ENCODE measurements around the gene WWTR1. TPM values are rescaled to one million over a fixed set of nuclear protein-coding genes. Genes with fewer than 3 reads are reported as not detected.

Gene WWTR1
- total RNA-seq, 1 experiment from 2014 or later = 24.4 TPM

DNA sequence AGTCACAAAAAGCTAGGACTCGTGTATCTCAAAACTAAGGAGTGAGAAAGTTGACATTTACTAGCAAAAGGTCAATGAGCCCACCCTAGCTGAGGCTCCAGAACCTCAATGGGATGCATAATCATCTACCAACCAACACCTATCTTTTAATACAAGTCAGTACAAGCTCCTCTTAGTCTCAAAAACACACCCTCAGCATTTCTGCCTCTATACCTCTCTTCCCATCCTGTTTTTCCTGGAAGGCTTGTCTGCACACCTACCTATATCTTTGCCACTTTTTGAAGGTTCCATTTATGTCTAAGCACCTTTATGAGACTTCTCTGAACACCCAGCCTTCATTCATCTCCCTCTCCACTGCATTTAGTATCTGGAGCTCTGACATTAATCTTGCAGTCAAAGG, 10.0 kb downstream of the WWTR1 start:
- no peak overlapping the region for H3K27ac ChIP-seq (ENCODE audit: insufficient read length, low read depth, low read length)
- no peak overlapping the region for H3K9ac ChIP-seq (ENCODE audit: extremely low read depth, insufficient read length, low read length)
- peaks cover 12 to 39% (median 14%) of the 10 kb centered on the region in 3 experiments; a peak in 6 of 7 replicates for H3K36me3 Mint-ChIP-seq (ENCODE audit: insufficient read depth in 1 of 3, low read depth in 3 of 3)
- no peaks in the 10 kb centered on the region for H4K20me1 ChIP-seq (ENCODE audit: control insufficient read depth, insufficient read depth, insufficient read length)
- no peak overlapping the region for H2BK20ac ChIP-seq (ENCODE audit: low read depth, low read length, poor library complexity, severe bottlenecking)
- TF ChIP-seq, protein P1, sequence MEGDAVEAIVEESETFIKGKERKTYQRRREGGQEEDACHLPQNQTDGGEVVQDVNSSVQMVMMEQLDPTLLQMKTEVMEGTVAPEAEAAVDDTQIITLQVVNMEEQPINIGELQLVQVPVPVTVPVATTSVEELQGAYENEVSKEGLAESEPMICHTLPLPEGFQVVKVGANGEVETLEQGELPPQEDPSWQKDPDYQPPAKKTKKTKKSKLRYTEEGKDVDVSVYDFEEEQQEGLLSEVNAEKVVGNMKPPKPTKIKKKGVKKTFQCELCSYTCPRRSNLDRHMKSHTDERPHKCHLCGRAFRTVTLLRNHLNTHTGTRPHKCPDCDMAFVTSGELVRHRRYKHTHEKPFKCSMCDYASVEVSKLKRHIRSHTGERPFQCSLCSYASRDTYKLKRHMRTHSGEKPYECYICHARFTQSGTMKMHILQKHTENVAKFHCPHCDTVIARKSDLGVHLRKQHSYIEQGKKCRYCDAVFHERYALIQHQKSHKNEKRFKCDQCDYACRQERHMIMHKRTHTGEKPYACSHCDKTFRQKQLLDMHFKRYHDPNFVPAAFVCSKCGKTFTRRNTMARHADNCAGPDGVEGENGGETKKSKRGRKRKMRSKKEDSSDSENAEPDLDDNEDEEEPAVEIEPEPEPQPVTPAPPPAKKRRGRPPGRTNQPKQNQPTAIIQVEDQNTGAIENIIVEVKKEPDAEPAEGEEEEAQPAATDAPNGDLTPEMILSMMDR (conservative IDR thresholded peaks at IDR 0.05) = no peak
- no peak overlapping the region for H4K5ac ChIP-seq (ENCODE audit: insufficient read length, low read depth, low read length)
- H3K4me3 Mint-ChIP-seq = no peak overlapping the region
- H2BK12ac ChIP-seq (ENCODE audit: insufficient read length, low read depth, low read length) = no peak overlapping the region
- DNase-seq = no peak
- H3K9me3 Mint-ChIP-seq = no peaks in the 10 kb centered on the region
- no peak overlapping the region for H3K56ac ChIP-seq (ENCODE audit: insufficient read length, low read depth, low read length)
- no peak overlapping the region for H4K91ac ChIP-seq (ENCODE audit: insufficient read length, low read depth, low read length)
- no peak overlapping the region for H3K23ac ChIP-seq (ENCODE audit: insufficient read length, low read depth, low read length)
- no peak overlapping the region for H3T11ph ChIP-seq (ENCODE audit: low read length)
- no peaks in the 10 kb centered on the region for H3K9me3 ChIP-seq (ENCODE audit: control insufficient read depth, low read depth, low read length)
- H3K79me1 ChIP-seq (ENCODE audit: insufficient read depth, low read depth, low read length, poor library complexity, severe bottlenecking) = peaks cover 9% of the 10 kb centered on the region
- no peaks in the 10 kb centered on the region for H3K27me3 ChIP-seq (ENCODE audit: insufficient read depth, low read length)
- no peak overlapping the region for H3K27ac Mint-ChIP-seq
- no peaks in the 10 kb centered on the region for H3K4me1 ChIP-seq (ENCODE audit: insufficient read depth, low read length)
- H2AFZ ChIP-seq (ENCODE audit: low read length) = no peak overlapping the region
- H3K18ac ChIP-seq (ENCODE audit: insufficient read length, low read depth, low read length) = no peak overlapping the region
- no peak overlapping the region for H2BK120ac ChIP-seq (ENCODE audit: low read depth, low read length, poor library complexity, severe bottlenecking)
- no peaks in the 10 kb centered on the region for H3K23me2 ChIP-seq (ENCODE audit: insufficient read length, low read depth, low read length, poor library complexity, severe bottlenecking)
- no CpG with 5 or more reads among the region's 1 CpG for WGBS (ENCODE audit: extremely low coverage, insufficient read length, low lambda C conversion rate)
- H2BK15ac ChIP-seq (ENCODE audit: low read depth, low read length) = no peak overlapping the region
- no peaks in the 10 kb centered on the region for H3K27me3 Mint-ChIP-seq (ENCODE audit: low read depth)
- no peak overlapping the region for H2BK5ac ChIP-seq (ENCODE audit: insufficient read length, low read length)
- H2AK5ac ChIP-seq (ENCODE audit: insufficient read length, low read length) = no peak overlapping the region
- H3K4me1 Mint-ChIP-seq = peaks cover 2 to 24% of the 10 kb centered on the region in 2 experiments; a peak in 2 of 4 replicates
- peaks cover 6% of the 10 kb centered on the region; the same call in 1 of the 2 replicates for H3K79me2 ChIP-seq (ENCODE audit: insufficient read depth, low read length)
- H3K4me2 ChIP-seq (ENCODE audit: insufficient read depth, insufficient read length, low read length) = no peak overlapping the region
- no peak overlapping the region for H3K14ac ChIP-seq (ENCODE audit: insufficient read depth, low read length)
- no peak overlapping the region for H4K8ac ChIP-seq (replicated peaks; ENCODE audit: insufficient read length, low read depth, low read length)
- no peak overlapping the region for H3K4ac ChIP-seq (ENCODE audit: low read depth, low read length)
